Retinal pigment epithelial cell (primary cell): Measurements from ENCODE around the gene RNU5B-1.
"Not testable (repeated sequence)": the region's sequence is repeated elsewhere in the genome, so short reads cannot be mapped to it uniquely, and the experiment has no call there.

ENCODE experiments used
- DNase-seq: peaks from one replicate; pipeline ENCODE4 v3.0.0-alpha.2; 2010; ENCODE audit warnings: low read depth
- H3K4me3 ChIP-seq: 2 replicates; pipeline ENCODE4 v1.5.1; 2011; ENCODE audit warnings: mild to moderate bottlenecking, low read length, control low read depth, moderate library complexity
- CTCF ChIP-seq: conservative IDR thresholded peaks from 2 replicates; pipeline ENCODE4 v1.5.1; 2011; ENCODE audit warnings: low read depth, low read length, control low read depth, inconsistent platforms

Gene RNU5B-1

GRCh38 chr15:65344214-65344913 is 39.9 kb downstream of the RNU5B-1 start:
- TF ChIP-seq CTCF: no peak
- H3K4me3 ChIP-seq: no peak overlapping the region
- DNase-seq: no peak

DNA sequence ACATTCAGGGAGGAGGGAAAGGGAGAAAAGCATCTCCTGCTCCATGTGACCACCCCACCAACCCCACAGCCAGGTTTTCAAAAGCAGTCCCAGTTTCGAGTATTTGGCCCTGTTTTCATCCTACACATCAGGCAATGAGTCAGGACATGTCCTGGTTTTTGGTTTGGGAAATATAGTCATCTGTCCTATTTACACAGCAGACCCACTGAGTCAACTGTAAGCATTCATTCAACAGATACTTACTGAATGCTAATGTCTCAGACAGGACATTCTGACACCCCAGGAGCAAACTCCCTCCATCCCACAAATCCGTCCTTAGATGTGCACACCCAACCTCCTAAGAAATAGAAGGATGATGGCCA is 40.4 kb downstream of the RNU5B-1 start:
- DNase-seq: no peak
- no peak overlapping the region for H3K4me3 ChIP-seq
- TF ChIP-seq CTCF: no peak

DNA sequence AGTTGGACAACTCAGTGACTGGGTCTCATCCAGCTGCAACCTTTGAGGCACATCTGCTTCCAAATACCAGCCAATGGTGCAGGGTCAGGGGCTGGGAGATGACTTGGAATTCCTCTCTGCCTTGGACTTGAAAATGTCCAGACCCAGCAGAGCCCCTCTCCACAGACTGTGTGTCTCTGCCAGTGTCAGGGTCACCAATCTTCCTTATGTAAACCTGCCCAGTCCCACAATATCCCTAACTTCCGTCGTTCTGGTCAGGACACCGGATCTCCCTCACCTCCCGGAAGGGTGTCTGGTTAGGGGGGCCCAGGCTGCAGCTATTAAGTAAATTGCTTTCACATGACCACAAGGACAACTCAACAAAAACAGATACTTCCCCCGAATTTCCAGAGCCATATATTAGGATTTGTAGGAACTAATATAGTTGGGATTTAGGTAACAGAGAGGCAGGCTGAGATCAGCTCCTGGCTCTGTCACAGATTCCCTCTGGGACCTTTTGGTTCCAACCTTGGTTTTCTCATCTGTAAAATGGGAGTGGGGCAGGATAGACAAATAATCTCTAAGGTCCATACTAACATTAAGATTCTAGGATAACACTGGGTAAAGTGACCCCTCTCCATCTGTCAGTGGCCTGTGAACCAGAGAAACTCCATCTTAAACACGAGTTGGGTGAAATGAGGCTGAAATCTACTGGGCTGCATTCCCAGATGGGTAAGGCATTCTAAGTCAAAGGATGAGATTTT is 42.5 kb downstream of the RNU5B-1 start:
- no peak for DNase-seq
- TF ChIP-seq CTCF: no peak
- no peak overlapping the region for H3K4me3 ChIP-seq

GRCh38 chr15:65347756-65348155 is 43.3 kb downstream of the RNU5B-1 start:
- not testable (repeated sequence) for H3K4me3 ChIP-seq, DNase-seq

DNA sequence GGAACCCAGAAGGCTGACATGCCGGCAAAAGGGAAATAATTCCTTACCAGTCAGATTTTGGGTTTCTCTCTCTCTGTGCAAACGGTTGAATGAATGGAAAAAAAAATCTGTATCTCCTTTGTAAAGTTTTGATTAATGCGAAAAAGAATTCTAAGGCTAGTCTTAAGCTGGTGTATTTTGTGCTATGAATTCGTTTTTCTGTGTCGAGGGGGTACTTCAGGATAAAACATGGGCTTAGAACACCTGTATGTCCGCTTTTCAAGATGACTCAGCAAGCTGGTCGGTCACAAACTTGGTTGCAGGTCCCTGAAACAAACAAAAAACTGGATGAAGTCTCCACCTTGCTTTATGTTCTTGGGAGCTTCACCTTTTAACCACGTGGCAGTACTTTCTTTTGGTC is 44.9 kb downstream of the RNU5B-1 start:
- no peak for DNase-seq
- no peak overlapping the region for H3K4me3 ChIP-seq
- TF ChIP-seq CTCF: no peak

DNA sequence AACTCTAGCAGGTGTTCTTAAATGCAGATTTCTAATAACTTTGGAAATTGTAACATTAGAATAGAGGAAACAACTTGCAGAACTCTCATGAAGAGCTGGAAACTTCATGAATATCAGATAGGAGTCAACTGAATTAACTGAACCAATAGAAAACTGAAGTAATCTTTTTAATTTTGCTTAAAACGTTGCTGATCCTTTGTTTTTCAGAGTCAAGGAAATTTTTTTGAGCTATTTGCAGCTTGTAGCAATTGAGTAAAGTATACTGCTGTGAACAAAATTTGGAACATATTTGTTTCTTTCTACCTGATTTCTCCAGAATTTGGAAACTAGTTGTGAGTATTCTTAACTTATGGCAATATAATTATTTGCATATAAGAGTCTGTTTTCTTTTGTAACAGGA is 47.5 kb downstream of the RNU5B-1 start:
- not testable (repeated sequence) for DNase-seq, H3K4me3 ChIP-seq
